Jurkat, Clone E6-1 (cell line): Measurements from ENCODE around the gene IGFLR1.
"Not testable (repeated sequence)": the region's sequence is repeated elsewhere in the genome, so short reads cannot be mapped to it uniquely, and the experiment has no call there.

ENCODE experiments used
- DNase-seq: peaks from one replicate; pipeline ENCODE4 v3.0.0-alpha.2; 2011; ENCODE audit warnings: low read depth, low spot score
- H3K4me3 ChIP-seq: 2 replicates; pipeline ENCODE4 v1.5.1; 2011; ENCODE audit warnings: mild to moderate bottlenecking, low read length, control low read depth, moderate library complexity

IGFLR1 gene

DNA sequence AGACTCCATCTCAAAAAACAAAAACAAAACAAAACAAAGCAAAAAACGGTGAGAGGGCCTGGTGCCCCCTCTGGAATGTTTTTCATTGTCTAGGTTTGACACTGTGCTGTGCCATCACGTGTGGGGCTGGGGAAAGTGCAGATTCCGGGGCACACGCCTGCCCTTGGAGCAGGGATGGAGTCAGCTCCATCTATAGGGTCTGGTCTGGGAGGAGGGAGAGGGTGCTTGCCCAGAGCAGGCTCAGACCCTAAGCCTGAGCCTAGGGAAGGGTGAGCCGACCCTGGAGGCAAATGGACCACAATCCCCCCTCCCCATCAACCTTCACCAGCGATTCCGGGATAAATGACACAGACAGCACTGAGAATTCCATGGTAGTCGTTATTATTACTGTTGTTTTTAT lies 48.8 kb downstream of the IGFLR1 start:
- DNase-seq, result no peak
- H3K4me3 ChIP-seq, result no peak overlapping the region

DNA sequence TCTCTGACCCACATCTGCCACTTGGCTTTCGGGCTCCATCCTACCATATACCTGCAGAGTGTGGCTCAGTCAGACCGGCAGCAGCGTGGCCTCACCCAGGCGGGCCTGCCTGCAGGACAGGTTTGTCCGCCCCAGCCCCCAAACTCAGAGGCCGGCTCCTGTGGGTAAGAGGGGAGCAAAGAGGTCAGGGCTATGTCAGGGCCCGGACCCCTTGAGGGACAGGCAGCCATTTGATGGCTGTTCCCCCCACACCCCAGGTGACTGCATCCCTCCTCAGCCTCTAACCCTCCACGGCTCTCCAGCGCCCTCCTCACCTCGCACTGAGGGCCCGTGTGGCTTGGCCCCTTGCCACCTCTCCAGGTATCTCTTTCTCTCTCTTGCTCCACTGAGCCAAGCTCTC lies 50.2 kb downstream of the IGFLR1 start:
- DNase-seq, result no peak
- no peak overlapping the region for H3K4me3 ChIP-seq

DNA sequence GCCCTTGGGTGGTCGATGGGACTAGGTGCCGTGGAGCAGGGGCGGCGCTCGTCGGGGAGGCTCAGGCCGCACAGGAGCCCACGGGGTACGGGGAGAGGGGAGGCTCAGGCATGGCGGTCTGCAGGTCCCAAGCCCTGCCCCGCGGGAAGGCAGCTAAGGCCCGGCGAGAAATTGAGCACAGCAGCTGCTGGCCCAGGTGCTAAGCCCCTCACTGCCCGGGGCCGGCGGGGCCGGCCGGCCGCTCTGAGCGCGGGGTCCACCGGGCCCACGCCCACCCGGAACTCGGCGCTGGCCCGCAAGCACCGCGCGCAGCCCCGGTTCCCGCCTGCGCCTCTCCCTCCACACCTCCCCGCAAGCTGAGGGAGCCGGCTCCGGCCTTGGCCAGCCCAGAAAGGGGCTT lies 51.1 kb downstream of the IGFLR1 start:
- not testable (repeated sequence) for DNase-seq, H3K4me3 ChIP-seq

DNA sequence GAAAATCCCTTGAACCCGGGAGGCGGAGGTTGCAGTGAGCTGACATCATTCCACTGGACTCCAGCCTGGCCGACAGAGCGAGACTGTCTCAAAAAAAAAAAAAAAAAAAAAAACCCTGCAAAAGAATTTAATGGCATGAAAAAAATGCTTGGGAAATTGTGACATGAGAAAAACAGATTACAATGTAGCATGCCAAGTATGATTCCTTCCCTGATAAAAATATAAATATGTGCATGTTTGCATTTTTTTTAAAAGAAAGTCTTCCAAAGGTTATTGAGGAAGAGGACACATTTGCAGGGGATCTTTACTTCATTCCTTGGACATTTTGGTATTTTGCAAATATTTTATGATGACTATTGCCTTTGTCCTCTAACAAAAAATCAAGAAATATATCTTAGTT lies 52.4 kb downstream of the IGFLR1 start:
- no peak overlapping the region for H3K4me3 ChIP-seq
- no peak for DNase-seq
